Gastroesophageal sphincter (tissue), 3 donors: ENCODE measurements around the gene KCNQ4.

Experiments
- POLR2A ChIP-seq, 2 donors: fragments of 450-650 bp; IDR thresholded peaks; one replicate each; pipeline ENCODE4 v1.6.1; 2017; ENCODE audit warnings: antibody characterized with exemption in 2 of 2, mild to moderate bottlenecking in 2 of 2, moderate library complexity in 1 of 2
- TF ChIP-seq, protein P1 (sequence below), 4 experiments: fragments of 200-600 bp in 2 of 4; fragments of 450-650 bp in 2 of 4; sonication (generic) in 1 of 4; IDR thresholded peaks; one replicate each; pipeline ENCODE4 v1.5.1; 2017 to 2019; ENCODE audit warnings: antibody characterized with exemption in 4 of 4, mild to moderate bottlenecking in 2 of 4, moderate library complexity in 2 of 4

DNA sequence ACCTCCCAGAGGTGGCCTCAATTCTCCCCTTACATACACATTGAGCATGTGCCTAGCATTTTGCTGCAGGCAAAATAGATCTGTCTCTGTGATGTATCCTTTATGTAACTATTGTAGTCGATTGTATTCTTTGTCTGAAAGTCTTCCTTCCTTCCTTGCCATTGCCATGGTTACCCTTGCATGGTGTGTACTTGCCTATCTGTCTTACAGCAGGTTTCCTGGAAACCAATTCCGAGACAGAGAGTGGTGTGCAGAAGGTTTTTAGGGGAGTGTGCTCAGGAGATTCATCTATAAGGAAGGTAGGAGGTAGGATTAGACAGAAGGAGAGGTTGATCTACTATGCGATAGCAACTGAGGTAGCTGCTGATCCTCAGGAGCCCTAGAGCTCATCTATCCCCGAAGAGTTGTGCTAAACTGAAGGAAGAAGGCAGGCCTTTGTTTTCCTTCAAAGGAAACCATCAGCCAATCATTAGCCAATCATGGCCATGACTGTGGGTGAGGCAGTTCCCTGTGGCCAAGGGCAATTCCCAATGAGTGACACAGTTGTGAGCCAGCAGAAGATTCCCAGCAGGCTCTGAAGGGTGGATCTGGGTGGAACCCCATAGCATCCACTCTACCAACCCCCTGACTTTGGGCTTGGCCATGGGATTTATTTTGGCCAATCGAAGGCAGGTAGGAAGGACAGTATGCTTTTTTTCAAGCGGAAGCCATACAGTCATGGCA is 63.6 kb downstream of the KCNQ4 start:
- no peak for TF ChIP-seq POLR2A (IDR thresholded peaks at IDR 0.05)
- TF ChIP-seq, protein P1, sequence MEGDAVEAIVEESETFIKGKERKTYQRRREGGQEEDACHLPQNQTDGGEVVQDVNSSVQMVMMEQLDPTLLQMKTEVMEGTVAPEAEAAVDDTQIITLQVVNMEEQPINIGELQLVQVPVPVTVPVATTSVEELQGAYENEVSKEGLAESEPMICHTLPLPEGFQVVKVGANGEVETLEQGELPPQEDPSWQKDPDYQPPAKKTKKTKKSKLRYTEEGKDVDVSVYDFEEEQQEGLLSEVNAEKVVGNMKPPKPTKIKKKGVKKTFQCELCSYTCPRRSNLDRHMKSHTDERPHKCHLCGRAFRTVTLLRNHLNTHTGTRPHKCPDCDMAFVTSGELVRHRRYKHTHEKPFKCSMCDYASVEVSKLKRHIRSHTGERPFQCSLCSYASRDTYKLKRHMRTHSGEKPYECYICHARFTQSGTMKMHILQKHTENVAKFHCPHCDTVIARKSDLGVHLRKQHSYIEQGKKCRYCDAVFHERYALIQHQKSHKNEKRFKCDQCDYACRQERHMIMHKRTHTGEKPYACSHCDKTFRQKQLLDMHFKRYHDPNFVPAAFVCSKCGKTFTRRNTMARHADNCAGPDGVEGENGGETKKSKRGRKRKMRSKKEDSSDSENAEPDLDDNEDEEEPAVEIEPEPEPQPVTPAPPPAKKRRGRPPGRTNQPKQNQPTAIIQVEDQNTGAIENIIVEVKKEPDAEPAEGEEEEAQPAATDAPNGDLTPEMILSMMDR (IDR thresholded peaks at IDR 0.05): no peak
